Thyroid gland (tissue), 4 donors: ENCODE results near the gene ELMO3.

ENCODE experiments used
- CTCF ChIP-seq, 6 experiments: fragments of 200-600 bp in 3 of 6; fragments of 450-650 bp in 3 of 6; sonication (generic) in 3 of 6; IDR thresholded peaks; one replicate each; pipeline ENCODE4 v1.5.1; 2016 to 2019; ENCODE audit warnings: antibody characterized with exemption in 6 of 6, mild to moderate bottlenecking in 2 of 6, inconsistent platforms in 1 of 6, moderate library complexity in 1 of 6
- POLR2A ChIP-seq, 2 donors: fragments of 450-650 bp; IDR thresholded peaks; one replicate each; pipeline ENCODE4 v1.6.1; 2017; ENCODE audit warnings: antibody characterized with exemption in 2 of 2, mild to moderate bottlenecking in 2 of 2, moderate library complexity in 1 of 2

- TF ChIP-seq CTCF (IDR thresholded peaks at IDR 0.05), result no peak
- no peak for TF ChIP-seq POLR2A (IDR thresholded peaks at IDR 0.05)
These were observed 13.8 kb downstream of the ELMO3 start for GRCh38 chr16:67212766-67213165.
